Measurements from ENCODE around the gene IL13RA1. TPM values are rescaled to one million over a fixed set of nuclear protein-coding genes. Genes with fewer than 3 reads are reported as not detected.

Gene IL13RA1
- total RNA-seq, 1 experiment from 2014 or later = 28.2 TPM

DNA sequence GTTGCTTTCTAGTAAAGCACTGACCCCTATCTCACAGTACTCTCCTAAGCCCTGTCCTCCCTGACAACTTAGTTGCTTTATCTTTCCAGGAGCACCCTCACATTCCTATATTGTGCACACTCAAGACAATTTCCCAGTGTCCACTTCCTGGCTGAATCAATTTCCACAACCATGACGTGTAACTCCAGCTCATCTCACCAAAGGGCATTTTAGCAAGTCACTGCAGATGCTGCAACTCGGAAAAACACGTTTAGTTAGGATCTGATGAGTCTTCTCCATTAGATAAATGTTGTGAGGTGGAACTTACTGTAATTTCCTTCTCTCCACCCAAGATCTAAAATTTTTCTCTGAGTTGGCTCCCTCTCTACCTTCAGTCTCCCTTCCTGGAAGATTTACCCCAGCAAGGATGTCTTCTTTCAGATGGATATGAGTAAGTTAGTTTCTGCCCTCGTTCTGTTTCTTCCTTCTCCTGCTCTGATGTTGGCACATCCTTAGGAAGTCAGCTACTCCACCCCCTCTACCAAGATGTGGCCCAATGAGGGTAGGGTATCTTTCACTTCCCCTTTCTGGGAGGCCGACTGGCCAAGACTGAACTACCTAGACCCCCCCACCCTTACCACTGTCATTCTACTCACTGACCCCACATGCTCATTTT is 28.8 kb upstream of the IL13RA1 start:
- CTCF ChIA-PET = no interaction called here
- no peak overlapping the region for H3K27ac ChIP-seq (ENCODE audit: low read depth, low read length)
- DNase-seq (ENCODE audit: low read depth, low spot score) (no peak), ATAC-seq (no peak)
- H3K9me3 ChIP-seq (ENCODE audit: control insufficient read depth in 1 of 2, insufficient read depth in 1 of 2, low read depth in 1 of 2, low read length in 2 of 2) = no peaks in the 10 kb centered on the region
- H3K4me2 ChIP-seq (ENCODE audit: low read length) = no peak overlapping the region
- RAD21 ChIA-PET (ENCODE audit: low non-redundant PET in 1 of 2, low total read pairs in 2 of 2, uncharacterized antibody in 2 of 2, unreplicated experiment in 2 of 2) = no interaction called here
- H3K9me2 ChIP-seq (ENCODE audit: insufficient read depth) = no peaks in the 10 kb centered on the region
- no peak overlapping the region for H3K4me3 ChIP-seq (replicated peaks in 1 of 2; ENCODE audit: low read depth in 1 of 2, low read length in 2 of 2)
- H3K9ac ChIP-seq (ENCODE audit: low read length) = no peak overlapping the region
- no peak for TF ChIP-seq RAD21 (IDR thresholded peaks at IDR 0.05; ENCODE audit: low read depth)
- TF ChIP-seq, protein P1, sequence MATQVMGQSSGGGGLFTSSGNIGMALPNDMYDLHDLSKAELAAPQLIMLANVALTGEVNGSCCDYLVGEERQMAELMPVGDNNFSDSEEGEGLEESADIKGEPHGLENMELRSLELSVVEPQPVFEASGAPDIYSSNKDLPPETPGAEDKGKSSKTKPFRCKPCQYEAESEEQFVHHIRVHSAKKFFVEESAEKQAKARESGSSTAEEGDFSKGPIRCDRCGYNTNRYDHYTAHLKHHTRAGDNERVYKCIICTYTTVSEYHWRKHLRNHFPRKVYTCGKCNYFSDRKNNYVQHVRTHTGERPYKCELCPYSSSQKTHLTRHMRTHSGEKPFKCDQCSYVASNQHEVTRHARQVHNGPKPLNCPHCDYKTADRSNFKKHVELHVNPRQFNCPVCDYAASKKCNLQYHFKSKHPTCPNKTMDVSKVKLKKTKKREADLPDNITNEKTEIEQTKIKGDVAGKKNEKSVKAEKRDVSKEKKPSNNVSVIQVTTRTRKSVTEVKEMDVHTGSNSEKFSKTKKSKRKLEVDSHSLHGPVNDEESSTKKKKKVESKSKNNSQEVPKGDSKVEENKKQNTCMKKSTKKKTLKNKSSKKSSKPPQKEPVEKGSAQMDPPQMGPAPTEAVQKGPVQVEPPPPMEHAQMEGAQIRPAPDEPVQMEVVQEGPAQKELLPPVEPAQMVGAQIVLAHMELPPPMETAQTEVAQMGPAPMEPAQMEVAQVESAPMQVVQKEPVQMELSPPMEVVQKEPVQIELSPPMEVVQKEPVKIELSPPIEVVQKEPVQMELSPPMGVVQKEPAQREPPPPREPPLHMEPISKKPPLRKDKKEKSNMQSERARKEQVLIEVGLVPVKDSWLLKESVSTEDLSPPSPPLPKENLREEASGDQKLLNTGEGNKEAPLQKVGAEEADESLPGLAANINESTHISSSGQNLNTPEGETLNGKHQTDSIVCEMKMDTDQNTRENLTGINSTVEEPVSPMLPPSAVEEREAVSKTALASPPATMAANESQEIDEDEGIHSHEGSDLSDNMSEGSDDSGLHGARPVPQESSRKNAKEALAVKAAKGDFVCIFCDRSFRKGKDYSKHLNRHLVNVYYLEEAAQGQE (IDR thresholded peaks at IDR 0.05; ENCODE audit: low read depth) = no peak
- TF ChIP-seq, protein P2, sequence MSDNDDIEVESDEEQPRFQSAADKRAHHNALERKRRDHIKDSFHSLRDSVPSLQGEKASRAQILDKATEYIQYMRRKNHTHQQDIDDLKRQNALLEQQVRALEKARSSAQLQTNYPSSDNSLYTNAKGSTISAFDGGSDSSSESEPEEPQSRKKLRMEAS (IDR thresholded peaks at IDR 0.05) = no peak
- no peak for TF ChIP-seq CEBPB (IDR thresholded peaks at IDR 0.05; ENCODE audit: low read depth)
- TF ChIP-seq JUND (IDR thresholded peaks at IDR 0.05) = no peak
- no peak for TF ChIP-seq POLR2AphosphoS5 (IDR thresholded peaks at IDR 0.05; ENCODE audit: low read depth, low read length)
- no peak for TF ChIP-seq FOSL1 (IDR thresholded peaks at IDR 0.05; ENCODE audit: low read depth)
- no peak for TF ChIP-seq ZFX (IDR thresholded peaks at IDR 0.05)
- no peak for TF ChIP-seq POLR2A (IDR thresholded peaks at IDR 0.05; ENCODE audit: borderline replicate concordance, extremely low read depth, insufficient read depth, insufficient read length)
- no peak for TF ChIP-seq YY1 (IDR thresholded peaks at IDR 0.05; ENCODE audit: extremely low read depth, insufficient replicate concordance, low read depth, low read length)
- no peak for TF ChIP-seq ELF1 (IDR thresholded peaks at IDR 0.05; ENCODE audit: borderline replicate concordance, low read depth)
- no peak for TF ChIP-seq EZH2phosphoT487 (IDR thresholded peaks at IDR 0.05; ENCODE audit: borderline replicate concordance)
- TF ChIP-seq CBX3 (IDR thresholded peaks at IDR 0.05; ENCODE audit: low read depth) = no peak
- TF ChIP-seq, protein P3, sequence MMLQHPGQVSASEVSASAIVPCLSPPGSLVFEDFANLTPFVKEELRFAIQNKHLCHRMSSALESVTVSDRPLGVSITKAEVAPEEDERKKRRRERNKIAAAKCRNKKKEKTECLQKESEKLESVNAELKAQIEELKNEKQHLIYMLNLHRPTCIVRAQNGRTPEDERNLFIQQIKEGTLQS (IDR thresholded peaks at IDR 0.05) = no peak
- BruUV-seq (replicated peaks) = no TSS peak
- H3K4me1 ChIP-seq (ENCODE audit: control insufficient read depth in 1 of 2, insufficient read depth in 2 of 2, low read length in 2 of 2) = peaks cover 0 to 8% of the 10 kb centered on the region in 2 experiments; a peak in 2 of 4 replicates
- no peaks in the 10 kb centered on the region; the same call in 1 of the 2 replicates for H3K27me3 ChIP-seq (ENCODE audit: insufficient read depth, low read length)
- no peaks in the 10 kb centered on the region for H4K20me1 ChIP-seq (ENCODE audit: insufficient read depth)
- no peaks in the 10 kb centered on the region for H3K79me2 ChIP-seq (ENCODE audit: insufficient read depth, low read length)
- no peak overlapping the region for H2AFZ ChIP-seq (ENCODE audit: low read depth, low read length, poor library complexity, severe bottlenecking)
- POLR2A ChIA-PET = no interaction called here
- no peaks in the 10 kb centered on the region for H3K36me3 ChIP-seq (ENCODE audit: control insufficient read depth in 1 of 2, insufficient read depth in 2 of 2, low read length in 2 of 2)
- intact Hi-C loops (cut with micrococcal nuclease) = no loop called here
